RKO (cell line): ENCODE measurements around the gene HSPA12A.

ENCODE experiments used
- DNase-seq: peaks from one replicate; pipeline ENCODE4 v3.0.0-alpha.2; 2016; ENCODE audit warnings: low spot score

Gene HSPA12A

DNA sequence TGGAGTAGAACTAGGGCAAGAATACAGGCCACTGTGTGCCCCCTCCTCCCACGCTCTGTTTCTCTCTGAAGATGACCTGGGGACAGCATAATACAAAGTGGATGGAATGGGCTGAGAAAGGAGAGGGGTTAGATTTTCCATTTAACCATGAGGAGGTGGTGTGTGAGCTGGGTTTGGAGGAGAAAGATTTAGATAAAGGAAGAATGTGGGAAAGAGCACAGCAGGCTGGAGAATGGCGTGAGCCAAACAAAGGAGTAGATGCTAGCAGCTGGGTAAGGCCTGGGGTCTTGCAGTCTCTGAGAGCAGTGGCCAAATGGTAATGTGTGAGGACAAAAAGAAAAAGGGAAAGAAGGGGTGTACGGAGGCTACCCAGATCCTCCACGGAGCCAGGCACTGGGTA is 113.0 kb downstream of the HSPA12A start:
- no peak for DNase-seq

- no peak for DNase-seq
These were observed 114.9 kb downstream of the HSPA12A start for GRCh38 chr10:116627386-116627933.

- no peak for DNase-seq
These were observed 115.6 kb downstream of the HSPA12A start for GRCh38 chr10:116626815-116627214.

- no peak for DNase-seq
These were observed 116.5 kb downstream of the HSPA12A start for GRCh38 chr10:116625845-116626244.

DNA sequence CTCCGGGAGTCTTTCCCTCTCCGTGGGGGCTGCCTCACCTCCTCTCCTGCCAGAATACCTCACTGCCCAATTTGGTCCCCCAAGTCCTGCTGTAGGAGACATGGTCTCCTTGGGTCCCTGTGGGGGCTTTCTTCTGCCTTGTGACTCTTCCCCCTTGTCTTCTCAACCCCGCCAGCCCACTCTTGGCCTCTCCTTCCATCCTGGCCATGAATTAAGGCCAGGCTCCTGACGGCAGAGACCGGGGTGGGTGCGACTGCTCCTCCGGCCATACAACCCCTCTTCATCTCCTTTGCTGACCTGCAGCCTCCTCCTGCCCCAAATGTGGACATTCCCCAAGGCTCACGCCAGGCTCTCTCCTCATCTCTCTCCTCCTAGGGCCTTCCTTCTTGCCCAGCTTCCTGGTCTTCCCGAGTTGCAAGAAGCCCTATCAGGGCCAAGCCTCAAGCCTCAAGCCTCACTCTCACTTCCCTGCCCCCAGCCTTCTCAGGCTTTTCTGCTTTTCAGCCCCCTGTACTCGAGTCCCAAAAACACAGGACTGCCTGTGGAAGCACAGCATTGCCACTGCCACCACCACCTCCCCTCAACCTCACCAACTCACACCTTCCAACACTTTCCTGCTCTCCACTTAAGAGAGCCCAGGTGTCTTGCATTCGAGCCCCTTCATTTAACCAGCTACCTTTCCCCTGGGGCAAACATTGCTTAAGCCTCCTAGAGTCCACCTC is 120.3 kb downstream of the HSPA12A start:
- DNase-seq = no peak

- no peak for DNase-seq
These were observed 120.9 kb downstream of the HSPA12A start for GRCh38 chr10:116621476-116621875.
